GM18519 (cell line): ENCODE data around the gene ROGDI.

Experiments used
- ATAC-seq: cut with Tn5 transposase; IDR thresholded peaks from one replicate; pipeline ENCODE4 v1.9.1; 2021; ENCODE audit warnings: mild to moderate bottlenecking, moderate library complexity; ENCODE audit not compliant: unreplicated experiment, low FRiP score

ROGDI gene

GRCh38 chr16:4814542-4815173, 12.2 kb upstream of the ROGDI start:
- ATAC-seq, result no peak

DNA sequence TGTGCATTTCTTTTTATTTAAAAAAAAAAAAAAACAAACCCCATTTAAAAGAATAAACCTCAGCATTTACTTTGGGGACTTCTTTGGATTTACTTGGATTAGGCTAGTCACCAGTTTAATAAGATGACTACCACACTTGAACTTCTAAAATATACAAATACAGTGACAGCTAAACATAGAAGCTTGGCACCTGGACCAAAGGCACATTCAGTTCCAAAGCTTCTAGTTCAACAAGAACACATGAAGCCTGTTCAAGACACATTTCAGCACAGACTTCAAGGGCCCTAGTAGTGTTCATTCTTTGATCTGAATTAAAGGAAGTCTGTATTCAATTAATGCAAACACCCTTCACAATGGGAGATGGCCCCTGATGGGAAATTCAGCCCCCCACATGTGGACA, 11.6 kb upstream of the ROGDI start:
- ATAC-seq, result no peak

DNA sequence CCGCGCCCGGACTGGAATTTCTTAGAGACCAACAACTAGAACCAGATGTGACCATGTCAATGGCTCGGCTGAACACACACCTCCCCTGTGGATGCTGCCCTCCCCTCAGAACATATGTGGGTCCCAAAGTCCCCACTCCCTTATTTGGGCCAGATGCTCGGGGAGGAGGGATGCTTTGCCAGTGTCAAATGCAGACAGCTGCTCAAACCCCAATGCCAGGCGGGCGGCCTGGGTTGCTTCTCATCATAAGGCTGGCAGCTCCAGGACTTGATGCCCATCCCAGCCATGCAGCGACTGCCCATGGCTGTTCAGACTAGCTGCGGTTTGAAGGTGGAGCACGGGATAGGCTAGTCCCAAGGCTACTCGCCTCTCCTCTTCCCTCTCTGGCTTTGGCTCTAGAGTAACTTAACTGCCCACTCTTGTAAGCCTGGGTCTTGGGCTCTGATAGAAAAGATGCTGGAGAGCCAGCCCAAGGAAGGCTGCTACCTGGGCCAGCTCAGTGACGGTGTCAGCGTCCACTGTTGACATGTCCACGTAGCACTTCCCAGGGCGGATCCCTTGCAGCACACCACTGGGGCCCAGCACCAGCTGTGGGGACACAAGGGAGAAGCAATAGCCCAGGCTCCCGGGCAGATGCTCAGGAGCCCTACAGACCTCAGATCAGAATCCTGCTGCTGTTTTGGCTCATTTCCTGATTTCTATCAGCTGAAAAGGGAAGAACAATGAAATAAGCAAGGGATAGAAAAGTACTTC, 11.0 kb upstream of the ROGDI start:
- ATAC-seq, result no peak

DNA sequence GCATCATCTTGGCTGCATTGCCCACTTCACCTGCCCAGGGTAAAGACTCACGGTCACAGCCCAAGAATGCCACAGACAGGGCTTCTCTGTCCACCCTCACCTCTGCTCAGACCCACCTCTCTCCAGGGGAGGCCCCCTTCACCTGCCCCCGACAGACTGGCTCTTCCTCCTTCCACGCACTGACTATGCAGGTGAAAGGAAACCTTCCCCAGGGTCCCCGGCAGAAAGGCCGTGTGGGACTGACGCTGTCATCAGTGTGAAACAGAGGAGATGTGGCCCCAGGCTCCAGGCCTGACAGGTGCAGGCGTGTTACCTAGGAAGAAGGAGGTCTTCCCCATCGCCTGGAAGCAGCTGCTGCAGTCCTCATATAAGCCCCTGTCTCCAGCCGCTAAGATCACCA, 9.3 kb upstream of the ROGDI start:
- no peak for ATAC-seq

DNA sequence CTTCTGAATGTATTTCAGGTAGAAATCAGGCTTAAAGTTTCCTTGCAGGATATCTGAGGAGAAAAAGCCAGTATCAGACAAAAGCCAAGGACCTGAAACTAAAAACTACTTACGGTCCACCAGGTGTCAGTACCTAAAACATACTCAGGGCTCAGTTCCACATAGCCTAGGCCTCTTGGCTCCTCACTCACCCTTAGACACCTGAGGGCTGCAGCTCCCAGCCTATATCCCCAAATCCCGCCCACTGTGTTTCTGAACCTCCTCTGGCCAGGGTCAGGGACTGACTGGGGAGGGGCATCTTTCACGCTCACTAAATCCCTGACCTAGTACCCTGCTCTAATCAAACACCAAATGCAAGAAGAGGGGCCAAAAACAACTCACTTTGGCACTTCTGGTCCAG, 8.8 kb upstream of the ROGDI start:
- ATAC-seq, result no peak

DNA sequence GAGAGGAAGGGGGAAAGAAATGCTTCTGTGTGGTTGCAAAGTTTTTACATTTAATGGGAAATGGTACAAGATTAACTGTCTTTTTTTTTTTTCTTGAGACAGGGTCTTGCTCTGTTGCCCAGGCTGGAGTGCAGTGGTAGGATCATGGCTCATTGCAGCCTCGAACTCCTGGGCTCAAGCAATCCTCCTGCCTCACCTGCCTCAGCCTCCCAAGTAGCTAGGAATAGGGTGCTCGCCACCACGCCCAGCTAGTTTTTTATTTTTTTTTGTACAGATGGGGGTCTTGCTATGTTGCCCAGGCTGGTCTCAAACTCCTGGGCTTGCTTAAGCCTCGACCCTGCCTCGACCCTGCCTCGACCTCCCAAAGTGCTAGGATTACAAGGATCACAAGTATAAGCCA, 3.8 kb upstream of the ROGDI start:
- no peak for ATAC-seq

DNA sequence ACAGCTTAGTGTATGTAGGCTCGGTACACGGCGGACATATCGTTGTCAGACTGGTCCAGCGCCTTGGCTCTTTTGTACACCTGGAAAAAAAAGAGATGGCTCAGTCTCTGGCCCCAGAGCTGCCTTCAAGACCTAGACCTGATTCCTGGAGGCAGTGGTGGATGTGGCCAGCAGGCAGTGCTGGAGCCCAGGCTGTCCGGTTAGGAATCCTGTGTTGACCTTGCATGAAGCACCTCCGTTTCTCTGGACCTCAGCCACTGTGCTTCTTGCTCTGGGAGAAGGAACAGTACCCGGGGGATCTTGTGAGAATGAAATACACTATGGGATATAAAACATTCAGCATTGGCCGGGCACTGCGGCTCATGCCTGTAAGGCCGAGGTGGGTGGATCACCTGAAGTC, 2.8 kb upstream of the ROGDI start:
- no peak for ATAC-seq

DNA sequence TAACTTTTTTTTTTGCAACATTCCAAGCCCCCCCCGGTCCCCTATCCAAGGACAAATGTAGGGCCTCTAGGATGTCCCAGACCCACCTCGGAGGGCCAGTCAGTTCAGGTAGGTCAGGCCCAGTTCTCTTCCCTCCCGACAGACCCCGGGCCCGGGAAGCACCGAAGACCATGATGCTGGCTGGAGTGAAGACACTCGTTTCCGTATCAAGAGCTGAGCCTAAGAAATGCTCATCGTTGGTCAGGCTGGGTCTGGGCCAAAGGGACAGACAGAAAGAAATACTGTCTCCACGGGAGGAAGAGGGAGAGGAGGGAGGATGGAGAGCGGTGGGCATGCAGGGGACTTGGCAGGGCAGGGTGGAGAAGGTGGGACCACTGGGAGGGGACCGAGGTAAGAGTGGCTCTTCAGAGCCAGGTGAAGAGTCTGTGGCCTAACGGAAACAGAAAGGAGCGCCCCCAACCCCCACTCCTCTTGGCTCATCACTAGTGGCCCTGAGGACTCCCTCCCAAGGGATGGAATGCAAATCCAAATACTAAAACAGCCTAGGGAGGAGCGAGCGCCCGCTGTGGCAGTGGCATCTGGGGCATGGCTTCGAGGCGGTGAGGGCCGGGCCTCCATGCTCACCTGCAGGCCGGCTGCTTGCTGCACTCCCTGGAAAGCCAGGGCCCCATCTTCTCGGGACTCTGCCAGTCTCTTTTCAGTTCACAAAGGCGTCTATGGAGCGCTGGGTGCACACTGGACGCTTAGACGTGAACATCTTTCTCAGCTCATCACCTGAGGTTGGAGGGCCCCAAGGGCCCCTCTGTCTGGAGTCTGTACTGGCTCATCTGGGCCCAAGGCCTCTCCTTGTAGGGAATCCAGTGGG, 1.7 kb upstream of the ROGDI start:
- no peak for ATAC-seq

GRCh38 chr16:4803401-4803844, 990 bp upstream of the ROGDI start:
- ATAC-seq, result no peak

- peak; percentile 93 for ATAC-seq
Observed at GRCh38 chr16:4802659-4803287, 340 bp upstream of the ROGDI start.

DNA sequence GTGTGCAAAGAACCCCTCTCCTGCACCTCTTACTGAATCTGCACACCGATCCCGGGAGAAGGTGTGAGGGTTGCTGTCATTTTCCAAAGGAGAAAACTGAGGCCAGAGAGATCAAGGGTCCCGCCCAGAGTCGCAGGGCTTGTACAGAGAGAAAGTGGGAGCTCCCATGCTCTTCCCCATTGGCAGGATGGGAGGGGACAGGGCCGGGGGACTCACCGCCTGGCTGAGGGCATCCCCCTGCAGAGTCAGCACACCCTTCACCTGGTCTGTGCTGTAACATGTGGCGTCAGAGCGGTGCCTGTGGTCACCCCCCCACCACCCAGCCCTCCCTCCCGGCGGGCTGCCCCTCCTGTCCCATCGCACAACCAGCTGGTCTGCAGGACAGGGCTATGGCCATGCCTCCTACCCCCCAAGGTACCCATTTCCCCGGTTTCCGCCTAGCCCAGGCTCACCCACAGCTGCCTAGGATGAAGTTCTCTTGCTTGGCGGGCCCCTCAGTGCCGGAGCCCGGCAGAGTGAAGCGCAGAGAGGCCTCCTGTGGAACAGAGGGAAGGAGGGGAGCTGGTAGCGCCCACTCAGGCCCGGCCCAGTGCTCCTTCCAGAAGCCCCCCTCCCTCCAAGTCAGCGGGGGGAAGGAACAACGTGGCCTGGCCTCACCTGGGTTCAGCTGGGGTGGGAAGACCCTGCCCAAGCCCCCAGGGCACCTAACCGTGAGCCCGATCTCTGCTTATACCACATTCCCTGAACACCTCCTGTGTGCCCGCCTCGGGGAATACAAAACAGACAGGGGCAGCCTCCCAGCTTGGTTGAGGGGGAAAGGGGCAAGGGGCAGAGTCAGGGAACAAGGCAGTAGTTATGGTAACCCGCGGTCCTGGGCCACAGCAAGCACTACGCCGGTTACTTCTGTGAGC, 1.1 kb downstream of the ROGDI start:
- no peak for ATAC-seq

DNA sequence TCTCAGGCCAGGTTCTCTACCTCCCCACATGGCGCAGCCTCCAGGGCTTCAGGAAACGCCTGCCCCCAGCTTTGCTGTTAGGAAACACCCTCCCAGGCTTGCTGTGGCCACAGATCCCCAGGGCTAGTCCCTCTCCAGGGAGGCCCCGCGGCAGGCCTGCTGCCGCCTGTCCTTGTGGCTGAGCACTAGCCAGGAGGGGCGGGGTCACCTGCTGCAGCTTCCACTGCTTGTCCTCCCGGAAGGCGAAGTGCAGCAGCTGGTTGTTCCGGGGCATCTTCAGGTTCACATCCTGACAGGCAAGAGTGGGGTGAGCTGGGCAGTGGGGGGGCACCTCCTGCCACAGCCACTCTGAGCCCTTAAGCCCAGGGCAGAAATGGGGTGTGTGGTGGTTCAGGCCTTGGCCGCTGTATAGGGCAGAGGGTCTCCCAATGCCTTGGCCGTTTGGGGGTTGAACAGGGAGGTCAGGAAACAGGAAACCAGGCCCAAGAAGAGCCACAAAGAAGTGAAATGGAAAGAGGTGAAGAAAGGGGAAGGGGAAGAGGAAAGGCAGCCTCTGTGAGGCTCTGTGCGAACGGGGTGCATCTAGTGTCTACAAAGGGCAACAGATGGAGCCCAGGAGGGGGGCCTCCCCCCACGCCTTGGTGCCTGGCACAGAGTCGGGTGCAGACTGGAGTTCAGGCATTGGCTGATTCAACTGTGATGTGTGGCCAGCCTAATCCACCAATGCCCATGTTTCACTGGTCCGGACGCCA, 2.0 kb downstream of the ROGDI start:
- no peak for ATAC-seq

DNA sequence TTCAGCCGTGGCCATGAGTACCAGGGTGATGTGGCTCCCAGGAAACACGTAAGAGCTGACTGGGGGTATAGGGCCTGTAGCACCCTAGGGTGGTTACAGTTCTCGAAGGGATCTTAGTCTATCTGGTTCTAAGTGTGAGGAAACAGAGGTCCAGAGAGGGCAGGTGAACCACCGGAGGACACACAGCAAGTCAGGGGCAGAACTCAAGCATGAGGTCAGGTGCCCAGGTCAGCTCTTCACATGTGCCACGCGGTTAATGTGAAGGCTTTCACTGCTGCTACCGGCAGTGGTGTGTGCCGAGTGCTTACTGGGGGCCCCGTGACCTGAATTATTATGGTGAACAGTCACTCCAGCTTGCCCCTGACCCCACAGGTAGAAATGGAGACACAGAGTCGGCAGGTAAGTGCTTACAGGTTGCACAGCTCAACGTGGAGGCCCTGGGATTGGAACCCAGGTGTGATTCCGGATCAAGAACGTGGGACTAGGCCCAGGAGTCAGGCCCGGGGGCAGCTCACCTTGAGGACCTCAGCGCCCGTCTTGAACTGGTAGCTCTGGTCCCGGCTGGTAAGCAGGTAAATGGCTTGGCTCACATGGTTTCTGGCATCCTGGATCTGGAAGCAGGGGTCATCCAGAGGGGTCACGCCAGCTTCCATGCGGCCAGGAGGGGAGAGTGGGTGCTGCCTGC, 3.1 kb downstream of the ROGDI start:
- no peak for ATAC-seq

DNA sequence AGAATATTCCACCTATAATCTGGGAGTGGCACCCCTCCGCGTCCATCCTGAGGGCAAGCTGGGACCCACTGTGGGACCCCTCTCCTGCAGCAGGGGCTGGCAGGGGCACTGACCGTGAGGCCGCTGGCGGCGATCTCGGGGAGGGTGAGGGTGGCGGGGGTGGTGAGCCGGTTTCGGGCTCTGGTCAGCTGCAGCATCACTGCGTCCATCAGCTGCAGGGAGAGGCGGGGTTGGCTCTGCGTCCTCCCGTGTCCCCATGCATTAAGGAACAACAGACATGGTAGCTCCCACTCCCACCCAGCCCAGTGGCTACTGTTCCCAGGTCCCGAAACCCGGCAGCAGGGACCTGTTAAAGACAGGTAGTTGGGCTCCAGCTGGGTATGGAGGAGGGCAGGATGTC, 4.0 kb downstream of the ROGDI start:
- no peak for ATAC-seq

GRCh38 chr16:4797805-4798252, 4.6 kb downstream of the ROGDI start:
- ATAC-seq, result no peak

DNA sequence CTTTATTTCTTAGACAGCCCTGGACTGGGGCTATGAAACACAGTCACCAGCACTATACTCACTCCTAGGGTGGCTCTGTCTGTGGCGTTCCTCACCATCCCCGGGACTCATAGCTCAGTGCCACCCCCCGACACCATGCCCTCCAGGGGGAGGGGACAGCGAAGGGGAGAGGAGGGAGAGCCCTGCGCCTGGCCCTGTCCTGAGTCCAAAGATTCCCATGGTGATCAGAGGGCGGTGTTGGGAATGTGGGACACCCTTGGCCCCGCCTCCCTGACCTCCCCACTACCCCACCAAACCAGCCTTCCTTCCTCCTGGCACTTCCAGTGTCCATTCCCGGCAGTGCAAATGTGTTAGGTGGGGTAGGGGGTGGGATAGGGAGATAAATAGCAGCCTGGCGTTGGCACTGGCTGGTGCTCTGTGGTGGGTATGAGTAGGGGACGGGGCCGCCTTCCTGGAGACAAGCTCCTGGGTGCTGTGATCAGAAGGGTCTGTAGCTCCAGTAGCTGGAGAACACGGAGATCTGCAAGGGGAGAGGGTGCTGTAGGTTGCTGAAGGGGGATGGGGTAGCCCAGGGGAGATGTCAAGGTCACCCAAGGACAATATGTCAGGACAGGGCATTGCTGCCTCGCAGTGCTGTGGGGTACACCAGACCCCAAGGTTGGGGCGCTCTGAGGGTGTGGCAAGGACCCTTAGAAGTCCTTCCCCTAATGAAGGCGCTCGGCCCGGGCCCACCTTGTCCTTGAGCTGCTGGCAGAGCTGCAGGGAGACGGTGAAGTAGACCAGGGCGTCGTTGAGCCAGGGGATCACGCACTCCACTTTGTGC, 5.2 kb downstream of the ROGDI start:
- no peak for ATAC-seq

DNA sequence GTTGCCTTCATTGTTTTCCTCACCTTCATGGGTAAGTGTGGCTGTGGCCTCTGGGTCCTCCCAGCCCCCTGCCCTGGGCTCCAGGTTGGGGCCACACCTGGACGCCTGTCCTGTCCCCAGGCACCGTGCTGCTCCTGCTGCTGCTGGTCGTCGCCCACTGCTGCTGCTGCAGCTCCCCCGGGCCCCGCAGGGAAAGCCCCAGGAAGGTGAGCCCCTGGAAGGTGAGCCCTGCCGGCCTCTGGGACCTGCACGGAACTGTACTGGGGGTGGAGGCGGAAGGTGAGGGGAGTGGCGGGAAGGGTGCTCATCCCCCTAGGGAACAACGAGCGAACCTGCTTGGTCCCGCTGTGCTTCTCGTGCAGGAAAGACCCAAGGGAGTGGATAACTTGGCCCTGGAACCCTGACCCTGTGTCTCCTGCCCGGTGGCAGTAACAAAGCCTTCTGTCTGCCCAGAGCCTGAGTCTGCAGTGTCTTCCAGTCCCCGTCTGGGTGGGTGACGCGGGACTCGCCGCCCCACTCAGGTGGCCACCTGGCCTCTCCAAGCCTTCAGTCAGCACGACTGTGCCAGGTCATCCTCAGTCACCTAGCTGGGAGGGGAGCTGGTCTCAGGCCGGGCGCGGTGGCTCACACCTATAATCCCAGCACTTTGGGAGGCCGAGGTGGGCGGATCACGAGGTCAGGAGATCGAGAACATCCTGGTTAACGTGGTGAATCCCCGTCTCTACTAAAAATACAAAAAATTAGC, 6.4 kb downstream of the ROGDI start:
- no peak for ATAC-seq
